ENCODE data around the gene ERC1.
A peak's percentile ranks its signal among the peaks of the same experiment; 100 is the strongest.
"Not testable (repeated sequence)": the region's sequence is repeated elsewhere in the genome, so short reads cannot be mapped to it uniquely, and the experiment has no call there.

ERC1 gene

GRCh38 chr12:1186298-1186697, 195.3 kb downstream of the ERC1 start:
- no peak overlapping the region for H3K4me3 Mint-ChIP-seq
- peaks cover 13% of the 10 kb centered on the region for H3K4me1 Mint-ChIP-seq
- H3K9me3 Mint-ChIP-seq, result no peaks in the 10 kb centered on the region
- ATAC-seq (no peak), DNase-seq (no peak)
- H3K27ac Mint-ChIP-seq, result no peak overlapping the region
- no peaks in the 10 kb centered on the region for H3K27me3 Mint-ChIP-seq

DNA sequence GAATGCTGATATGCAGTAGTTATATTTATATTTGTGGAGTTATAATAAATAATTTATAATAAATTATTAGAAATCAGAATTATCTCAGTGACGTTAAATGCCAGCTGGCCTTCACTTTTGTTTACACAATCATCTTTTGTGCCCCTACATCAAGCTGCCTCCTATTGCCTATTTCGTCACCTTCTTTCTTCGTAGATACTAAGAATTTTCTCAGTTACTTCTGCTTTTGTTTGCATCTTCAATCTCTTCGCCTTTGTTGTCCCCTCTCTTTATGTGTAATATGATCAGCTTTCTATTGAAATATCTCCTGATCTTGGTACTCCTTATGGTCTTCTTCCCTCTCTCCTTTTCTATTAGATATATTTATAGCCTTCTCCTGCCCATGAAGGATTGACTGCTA, 197.0 kb downstream of the ERC1 start:
- no peaks in the 10 kb centered on the region for H3K27me3 Mint-ChIP-seq
- DNase-seq, result no peak
- no peaks in the 10 kb centered on the region for H3K9me3 Mint-ChIP-seq
- ATAC-seq, result no peak
- no peak overlapping the region for H3K4me3 Mint-ChIP-seq
- peaks cover 13% of the 10 kb centered on the region for H3K4me1 Mint-ChIP-seq
- peak overlapping the region in 1 of 2 donors; percentile 6 for H3K27ac Mint-ChIP-seq

DNA sequence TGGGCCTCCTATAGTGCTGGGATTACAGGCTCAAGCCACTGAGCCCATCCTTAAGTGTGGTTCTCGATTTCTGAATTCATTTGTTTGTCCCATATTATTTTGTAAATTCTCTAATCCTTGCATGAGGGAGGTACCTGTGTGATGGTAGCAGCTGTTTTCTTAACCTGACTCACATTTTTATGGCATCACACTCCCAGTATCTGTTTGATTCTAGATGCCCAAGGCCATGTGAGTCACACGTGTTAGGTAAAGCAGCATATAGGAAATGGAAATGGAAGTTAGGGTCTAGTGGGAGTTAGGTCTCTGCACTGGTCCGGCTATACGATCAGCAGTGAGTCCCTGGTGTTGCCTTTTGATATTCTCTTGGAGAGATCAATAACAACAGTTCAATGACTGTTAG, 198.1 kb downstream of the ERC1 start:
- Mint-ChIP-seq H3K9me3 (no peaks in the 10 kb centered on the region), H3K27me3 (no peaks in the 10 kb centered on the region), H3K4me3 (no peak overlapping the region), H3K4me1 (peaks cover 13% of the 10 kb centered on the region), H3K27ac (no peak overlapping the region)
- ATAC-seq (no peak), DNase-seq (no peak)

GRCh38 chr12:1195513-1195912, 204.5 kb downstream of the ERC1 start:
- Mint-ChIP-seq H3K27me3 (no peaks in the 10 kb centered on the region), H3K27ac (no peak overlapping the region), H3K9me3 (no peaks in the 10 kb centered on the region), H3K4me1 (no peaks in the 10 kb centered on the region), H3K4me3 (no peak overlapping the region)
- DNase-seq (no peak), ATAC-seq (no peak)

DNA sequence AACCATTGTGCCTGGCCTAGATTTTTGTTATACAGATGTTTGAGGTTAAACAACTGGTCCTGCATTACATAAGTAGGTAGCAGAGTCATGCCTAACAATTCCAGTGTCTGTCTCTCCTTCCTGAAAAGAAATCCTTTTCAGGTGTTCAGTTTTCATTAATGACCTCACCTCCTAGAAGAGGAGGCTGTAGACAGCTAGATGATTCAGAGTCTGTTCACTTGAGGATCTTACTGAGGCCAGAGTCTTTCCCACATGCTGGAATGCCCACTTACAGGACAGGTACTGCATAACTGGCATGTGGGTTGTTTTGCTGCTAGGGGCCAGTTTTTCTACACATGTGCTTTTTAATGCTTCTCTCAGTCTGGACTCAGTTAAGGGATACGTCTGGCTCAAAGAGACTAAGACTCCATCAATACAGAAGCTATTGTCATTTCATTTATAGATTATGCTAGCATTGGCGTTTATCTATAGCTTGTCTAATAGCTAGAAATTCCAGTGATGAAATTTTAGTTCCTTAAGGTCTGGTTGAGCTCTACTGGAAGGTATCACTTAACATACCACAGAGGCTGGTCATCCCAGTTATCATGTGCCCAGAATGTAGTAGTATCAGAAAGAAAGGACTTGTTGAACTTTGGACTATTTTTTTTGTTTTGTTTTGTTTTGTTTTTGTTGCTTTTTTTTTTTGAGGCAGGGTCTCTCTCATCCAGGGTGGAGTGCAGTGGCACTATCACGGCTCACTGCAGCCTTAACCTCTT, 206.4 kb downstream of the ERC1 start:
- H3K27me3 Mint-ChIP-seq, result no peaks in the 10 kb centered on the region
- ATAC-seq, result no peak
- H3K9me3 Mint-ChIP-seq, result no peaks in the 10 kb centered on the region
- DNase-seq, result no peak
- peak overlapping the region in 1 of 2 donors; percentile 12 for H3K27ac Mint-ChIP-seq
- no peaks in the 10 kb centered on the region for H3K4me1 Mint-ChIP-seq
- no peak overlapping the region for H3K4me3 Mint-ChIP-seq

DNA sequence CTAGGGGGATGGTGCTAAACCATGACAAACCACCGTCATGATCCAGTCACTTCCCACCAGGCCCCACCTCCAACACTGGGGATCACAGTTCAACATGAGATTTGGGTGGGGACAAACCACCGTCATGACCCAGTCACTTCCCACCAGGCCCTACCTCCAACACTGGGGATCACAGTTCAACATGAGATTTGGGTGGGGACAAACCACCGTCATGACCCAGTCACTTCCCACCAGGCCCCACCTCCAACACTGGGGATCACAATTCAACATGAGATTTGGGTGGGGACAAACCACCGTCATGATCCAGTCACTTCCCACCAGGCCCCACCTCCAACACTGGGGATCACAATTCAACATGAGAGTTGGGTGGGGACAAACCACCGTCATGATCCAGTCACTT, 207.8 kb downstream of the ERC1 start:
- not testable (repeated sequence) for H3K9me3 Mint-ChIP-seq, ATAC-seq, H3K27me3 Mint-ChIP-seq, DNase-seq, H3K4me1 Mint-ChIP-seq, H3K4me3 Mint-ChIP-seq, H3K27ac Mint-ChIP-seq

GRCh38 chr12:1199700-1200099, 208.7 kb downstream of the ERC1 start:
- DNase-seq, result no peak
- no peaks in the 10 kb centered on the region for H3K4me1 Mint-ChIP-seq
- H3K9me3 Mint-ChIP-seq, result no peaks in the 10 kb centered on the region
- no peak for ATAC-seq
- H3K27me3 Mint-ChIP-seq, result no peaks in the 10 kb centered on the region
- H3K27ac Mint-ChIP-seq, result no peak overlapping the region
- H3K4me3 Mint-ChIP-seq, result no peak overlapping the region

GRCh38 chr12:1201030-1201429, 210.0 kb downstream of the ERC1 start:
- H3K27ac Mint-ChIP-seq, result peak overlapping the region in 1 of 2 donors; percentile 20
- no peak for ATAC-seq

DNA sequence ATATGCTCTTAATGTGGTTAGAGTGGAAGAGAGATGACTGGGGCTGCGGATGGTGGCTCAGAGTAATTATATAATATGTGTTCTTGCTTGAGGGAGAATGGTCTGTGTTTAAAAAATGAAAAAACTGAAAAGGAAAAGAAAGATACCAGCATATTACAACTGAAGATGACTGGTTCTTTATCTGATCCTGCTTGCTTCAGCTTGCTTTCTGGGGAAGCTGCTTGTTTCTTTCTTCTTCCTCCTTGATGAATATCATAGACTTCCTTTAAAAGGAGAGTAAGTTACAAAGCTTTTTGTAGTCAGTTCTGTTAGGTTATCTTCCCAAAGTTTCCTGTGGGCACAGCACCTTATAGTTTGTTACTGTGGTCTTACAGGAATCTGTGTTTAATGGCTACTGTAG, 210.9 kb downstream of the ERC1 start:
- ATAC-seq, result no peak
- Mint-ChIP-seq H3K9me3 (no peaks in the 10 kb centered on the region), H3K27ac (no peak overlapping the region), H3K27me3 (no peaks in the 10 kb centered on the region), H3K4me3 (no peak overlapping the region), H3K4me1 (no peaks in the 10 kb centered on the region)
- no peak for DNase-seq

More at GRCh38 chr12:1201030-1201429, 210.0 kb downstream of the ERC1 start:
- no peak for DNase-seq
- Mint-ChIP-seq H3K4me1 (no peaks in the 10 kb centered on the region), H3K9me3 (no peaks in the 10 kb centered on the region), H3K4me3 (no peak overlapping the region), H3K27me3 (no peaks in the 10 kb centered on the region)

DNA sequence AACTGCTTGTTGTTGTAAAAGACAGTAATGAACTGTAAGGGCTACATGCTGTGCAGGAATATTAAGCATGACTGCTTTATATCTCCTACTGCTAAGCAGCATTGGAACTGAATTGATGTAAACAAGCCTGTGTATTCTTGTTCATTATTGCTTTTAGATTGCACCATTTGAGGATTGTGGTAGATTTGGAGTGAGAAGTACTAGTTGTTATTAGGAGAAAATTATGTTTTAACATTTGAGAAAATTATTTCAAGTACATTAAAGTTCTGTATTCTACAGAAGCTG, 212.7 kb downstream of the ERC1 start:
- Mint-ChIP-seq H3K4me3 (no peak overlapping the region), H3K9me3 (no peaks in the 10 kb centered on the region), H3K27me3 (no peaks in the 10 kb centered on the region), H3K4me1 (no peaks in the 10 kb centered on the region), H3K27ac (no peak overlapping the region)
- DNase-seq (no peak), ATAC-seq (no peak)

GRCh38 chr12:1204581-1205121, 213.6 kb downstream of the ERC1 start:
- no peak overlapping the region for H3K4me3 Mint-ChIP-seq
- DNase-seq, result peak in 1 of 2 donors; percentile 6

DNA sequence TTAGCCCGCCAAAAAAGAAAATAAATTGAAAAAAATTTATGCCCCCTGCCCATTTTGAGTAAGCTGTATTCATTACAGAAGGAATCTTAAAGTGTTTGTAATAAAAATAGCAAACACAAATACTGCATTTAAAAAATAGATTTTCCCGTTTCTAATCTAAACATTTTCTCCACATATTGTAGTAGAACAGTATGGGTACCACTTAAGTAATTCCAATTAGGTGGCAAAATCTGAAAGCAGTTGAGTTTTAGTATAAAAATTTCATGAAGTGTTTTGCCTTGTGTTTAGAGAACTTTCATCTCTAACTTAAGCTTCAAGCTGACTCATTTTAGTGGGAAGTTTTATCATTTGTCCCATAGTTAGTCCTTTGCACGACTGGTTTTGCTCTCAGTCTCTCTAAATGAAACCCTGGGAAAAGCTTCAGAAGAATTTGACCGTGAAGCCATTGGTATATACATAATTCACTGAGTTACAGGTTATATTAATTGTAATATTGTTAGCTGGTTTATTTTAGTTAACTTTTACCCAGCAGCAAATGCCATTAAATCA, 214.6 kb downstream of the ERC1 start:
- H3K27me3 Mint-ChIP-seq, result no peaks in the 10 kb centered on the region
- H3K4me3 Mint-ChIP-seq, result no peak overlapping the region
- ATAC-seq (no peak), DNase-seq (no peak)
- H3K27ac Mint-ChIP-seq, result no peak overlapping the region
- no peaks in the 10 kb centered on the region for H3K4me1 Mint-ChIP-seq
- H3K9me3 Mint-ChIP-seq, result no peaks in the 10 kb centered on the region

More at GRCh38 chr12:1204581-1205121, 213.6 kb downstream of the ERC1 start:
- Mint-ChIP-seq H3K27ac (no peak overlapping the region), H3K4me1 (no peaks in the 10 kb centered on the region), H3K27me3 (no peaks in the 10 kb centered on the region), H3K9me3 (no peaks in the 10 kb centered on the region)
- ATAC-seq, result peak; percentile 77

DNA sequence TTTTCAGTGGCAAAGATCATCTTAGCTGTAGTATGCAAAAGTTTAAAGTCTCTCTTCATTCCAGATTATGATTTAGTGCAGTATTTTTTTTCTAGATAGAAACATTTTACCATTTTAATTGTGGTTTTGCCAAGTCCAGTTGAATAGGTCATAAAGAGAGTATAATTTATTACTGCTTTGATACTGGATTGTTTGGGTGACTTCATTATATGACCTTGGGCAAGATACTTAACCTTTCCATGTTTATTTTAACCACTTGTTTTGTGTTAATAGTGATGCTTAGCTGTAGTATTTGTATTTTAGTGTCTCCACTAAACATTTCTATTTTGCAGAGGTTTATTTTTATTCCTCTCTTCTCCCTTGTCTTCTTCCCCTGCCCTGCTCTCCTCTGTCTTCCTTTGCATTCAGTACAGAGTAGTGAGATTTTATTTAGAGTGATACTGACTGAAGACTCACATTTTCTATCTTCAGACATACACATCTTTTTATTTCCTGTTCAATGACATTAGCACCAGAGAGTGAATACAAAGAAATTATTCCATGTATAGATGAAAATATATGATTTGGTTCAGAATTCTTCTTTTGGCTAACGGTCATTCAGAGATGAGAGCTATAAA, 215.2 kb downstream of the ERC1 start:
- H3K9me3 Mint-ChIP-seq, result no peaks in the 10 kb centered on the region
- no peak for ATAC-seq
- no peak for DNase-seq
- no peaks in the 10 kb centered on the region for H3K27me3 Mint-ChIP-seq
- no peaks in the 10 kb centered on the region for H3K4me1 Mint-ChIP-seq
- H3K4me3 Mint-ChIP-seq, result no peak overlapping the region
- H3K27ac Mint-ChIP-seq, result no peak overlapping the region

DNA sequence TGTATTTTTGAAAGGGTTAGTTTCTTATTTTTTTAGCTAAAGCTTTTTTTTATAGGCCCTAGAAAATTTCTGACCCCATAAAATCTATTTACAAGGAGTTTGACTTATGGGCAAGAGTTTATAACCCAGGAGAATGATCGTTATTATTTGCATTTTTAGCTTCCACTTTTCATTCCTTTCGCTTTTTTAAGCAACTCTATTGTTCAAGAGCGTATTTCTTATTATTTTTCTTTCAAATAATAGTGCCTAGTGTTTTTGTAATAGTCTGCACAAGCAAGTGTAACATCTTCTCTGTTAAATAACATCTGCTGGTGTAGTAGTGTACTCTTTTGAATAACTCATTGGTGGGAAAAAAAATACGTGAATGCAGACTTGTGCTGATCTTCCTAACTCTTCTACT, 216.3 kb downstream of the ERC1 start:
- H3K4me3 Mint-ChIP-seq, result no peak overlapping the region
- no peaks in the 10 kb centered on the region for H3K4me1 Mint-ChIP-seq
- DNase-seq (no peak), ATAC-seq (no peak)
- no peaks in the 10 kb centered on the region for H3K9me3 Mint-ChIP-seq
- H3K27me3 Mint-ChIP-seq, result no peaks in the 10 kb centered on the region
- no peak overlapping the region for H3K27ac Mint-ChIP-seq

DNA sequence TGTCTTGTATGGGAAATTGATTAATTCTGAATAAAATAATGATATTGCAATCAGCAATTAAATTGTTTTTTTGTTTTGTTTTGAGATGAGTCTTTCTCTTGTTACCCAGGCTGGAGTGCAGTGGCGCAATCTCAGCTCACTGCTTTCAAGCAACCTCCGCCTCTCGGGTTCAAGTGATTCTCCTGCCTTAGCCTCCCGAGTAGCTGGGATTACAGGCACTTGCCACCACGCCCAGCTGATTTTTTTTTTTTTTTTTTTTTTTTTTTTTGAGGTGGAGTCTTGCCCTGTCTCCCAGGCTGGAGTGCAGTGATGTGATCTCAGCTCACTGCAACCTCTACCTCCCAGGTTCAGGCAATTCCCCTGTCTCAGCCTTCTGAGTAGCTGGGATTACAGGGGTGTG, 217.7 kb downstream of the ERC1 start:
- H3K9me3 Mint-ChIP-seq, H3K27me3 Mint-ChIP-seq, H3K4me1 Mint-ChIP-seq, DNase-seq, H3K4me3 Mint-ChIP-seq, ATAC-seq, H3K27ac Mint-ChIP-seq: not testable (repeated sequence)

- Mint-ChIP-seq H3K27ac (no peak overlapping the region), H3K4me1 (no peaks in the 10 kb centered on the region), H3K9me3 (no peaks in the 10 kb centered on the region), H3K4me3 (no peak overlapping the region), H3K27me3 (no peaks in the 10 kb centered on the region)
- ATAC-seq (no peak), DNase-seq (no peak)
Observed at GRCh38 chr12:1212526-1212925, 221.5 kb downstream of the ERC1 start.

All from stimulated activated naive CD8-positive, alpha-beta T cell treated with anti-CD3 and anti-CD28 coated beads, Interleukin-15, amount 100 ng/mL, for 72 hours (primary cell).